Osteoblast (primary cell): ENCODE data around the gene MX2. TPM values are rescaled to one million over a fixed set of nuclear protein-coding genes. Genes with fewer than 3 reads are reported as not detected.

Experiments
- DNase-seq: peaks from one replicate; pipeline ENCODE4 v3.0.0; 2011; ENCODE audit warnings: low spot score, mixed read lengths; ENCODE audit not compliant: insufficient read length; ENCODE audit errors: missing footprints
- H2AFZ ChIP-seq: 2 replicates; pipeline ENCODE4 v1.6.0; 2011; ENCODE audit warnings: mild to moderate bottlenecking, low read length
- H3K27ac ChIP-seq: 2 replicates; pipeline ENCODE4 v1.5.1; 2011; ENCODE audit warnings: mild to moderate bottlenecking, low read depth, low read length, moderate library complexity
- H3K27me3 ChIP-seq: 2 replicates; pipeline ENCODE4 v1.6.0; 2012; ENCODE audit warnings: mild to moderate bottlenecking, control low read depth, inconsistent platforms, low read length, moderate library complexity; ENCODE audit not compliant: insufficient read depth
- H3K36me3 ChIP-seq: 2 replicates; pipeline ENCODE4 v1.5.1; 2011; ENCODE audit warnings: mild to moderate bottlenecking, low read length, control low read depth, moderate library complexity; ENCODE audit not compliant: insufficient read depth
- H3K4me1 ChIP-seq: 2 replicates; pipeline ENCODE4 v1.5.1; 2011; ENCODE audit warnings: mild to moderate bottlenecking, low read length, control low read depth, moderate library complexity; ENCODE audit not compliant: insufficient read depth
- H3K4me2 ChIP-seq: 2 replicates; pipeline ENCODE4 v1.6.0; 2011; ENCODE audit warnings: mild to moderate bottlenecking, low read length; ENCODE audit not compliant: insufficient read depth
- H3K4me3 ChIP-seq: fragments of 200-600 bp; sonication (generic); 3 replicates; pipeline ENCODE4 v1.5.1; 2012; ENCODE audit warnings: mild to moderate bottlenecking, low read length, inconsistent platforms; ENCODE audit not compliant: insufficient read depth
- H3K79me2 ChIP-seq: 2 replicates; pipeline ENCODE4 v1.6.0; 2012; ENCODE audit warnings: mild to moderate bottlenecking, low read length, control low read depth, inconsistent platforms; ENCODE audit not compliant: insufficient read depth
- H3K9me3 ChIP-seq: 2 replicates; pipeline ENCODE4 v1.5.1; 2011; ENCODE audit warnings: low read depth, low read length, control low read depth
- H4K20me1 ChIP-seq: 2 replicates; pipeline ENCODE4 v1.6.0; 2012; ENCODE audit warnings: mild to moderate bottlenecking, low read length, control low read depth; ENCODE audit not compliant: insufficient read depth
- CTCF ChIP-seq: IDR thresholded peaks from 2 replicates; pipeline ENCODE4 v1.5.1; 2011; ENCODE audit warnings: mild to moderate bottlenecking, low read depth, low read length, moderate library complexity; ENCODE audit errors: extremely low read depth
- total RNA-seq: library from RNA; depleted of rRNA; stranded (reverse); fragments of >200 nt; gene quantifications from 2 replicates; pipeline ENCODE4 v1.2.3, GENCODE V29; 2012

MX2 gene
- total RNA-seq, 1 donor, result 14.5 TPM

- no peaks in the 10 kb centered on the region for H3K79me2 ChIP-seq
- no peak for TF ChIP-seq CTCF
- peak overlapping the region; percentile 51 for H2AFZ ChIP-seq
- H4K20me1 ChIP-seq, result no peaks in the 10 kb centered on the region
- H3K4me1 ChIP-seq, result peaks cover 3% of the 10 kb centered on the region
- peak overlapping the region; percentile 60 for H3K4me2 ChIP-seq
- no peak for DNase-seq
- no peak overlapping the region for H3K27ac ChIP-seq
- no peaks in the 10 kb centered on the region for H3K9me3 ChIP-seq
- H3K36me3 ChIP-seq, result no peaks in the 10 kb centered on the region
- peak overlapping the region; percentile 40 for H3K4me3 ChIP-seq
- peaks cover 6% of the 10 kb centered on the region for H3K27me3 ChIP-seq
Observed at GRCh38 chr21:41369105-41369919, 7.5 kb downstream of the MX2 start.

- Histone ChIP-seq H2AFZ (no peak overlapping the region), H3K9me3 (no peaks in the 10 kb centered on the region), H4K20me1 (no peaks in the 10 kb centered on the region), H3K27ac (no peak overlapping the region), H3K79me2 (no peaks in the 10 kb centered on the region), H3K4me3 (no peak overlapping the region), H3K4me1 (peaks cover 3% of the 10 kb centered on the region), H3K27me3 (peaks cover 6% of the 10 kb centered on the region), H3K36me3 (no peaks in the 10 kb centered on the region), H3K4me2 (no peak overlapping the region)
- no peak for TF ChIP-seq CTCF
- no peak for DNase-seq
Observed at GRCh38 chr21:41369920-41370839, 8.4 kb downstream of the MX2 start.

GRCh38 chr21:41370840-41371684 lies 9.2 kb downstream of the MX2 start:
- no peaks in the 10 kb centered on the region for H3K9me3 ChIP-seq
- H3K4me2 ChIP-seq, result no peak overlapping the region
- no peak overlapping the region for H3K4me3 ChIP-seq
- H4K20me1 ChIP-seq, result no peaks in the 10 kb centered on the region
- no peaks in the 10 kb centered on the region for H3K79me2 ChIP-seq
- DNase-seq, result no peak
- no peak for TF ChIP-seq CTCF
- peaks cover 6% of the 10 kb centered on the region for H3K27me3 ChIP-seq
- peaks cover 3% of the 10 kb centered on the region for H3K4me1 ChIP-seq
- no peak overlapping the region for H2AFZ ChIP-seq
- no peak overlapping the region for H3K27ac ChIP-seq
- H3K36me3 ChIP-seq, result no peaks in the 10 kb centered on the region
